HG02798 (cell line): Measurements from ENCODE around the gene NEDD4.
"Not testable (repeated sequence)": the region's sequence is repeated elsewhere in the genome, so short reads cannot be mapped to it uniquely, and the experiment has no call there.

Experiments used
- ATAC-seq: cut with Tn5 transposase; IDR thresholded peaks from one replicate; pipeline ENCODE4 v1.9.1; 2021; ENCODE audit warnings: mild to moderate bottlenecking; ENCODE audit not compliant: unreplicated experiment, poor library complexity

NEDD4 gene

DNA sequence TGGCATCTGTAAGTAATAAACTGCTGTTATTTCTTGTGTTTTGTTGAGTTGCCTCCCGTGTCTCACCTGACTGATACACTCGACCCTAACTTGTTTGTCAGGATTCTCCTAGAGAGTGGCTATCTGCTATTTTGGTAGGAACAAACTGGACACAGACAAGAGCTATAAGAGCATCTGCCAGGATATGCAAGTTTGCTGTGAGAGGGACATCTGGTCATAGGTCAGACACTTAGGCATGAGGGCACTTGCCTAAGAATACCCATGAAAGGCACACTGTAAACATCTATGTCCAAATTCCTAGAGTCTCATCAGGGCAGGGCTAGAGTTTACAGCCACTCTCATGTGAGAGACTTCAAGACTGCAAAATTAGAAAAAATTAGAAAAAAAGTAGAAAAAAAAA lies 32.5 kb downstream of the NEDD4 start:
- ATAC-seq: no peak

DNA sequence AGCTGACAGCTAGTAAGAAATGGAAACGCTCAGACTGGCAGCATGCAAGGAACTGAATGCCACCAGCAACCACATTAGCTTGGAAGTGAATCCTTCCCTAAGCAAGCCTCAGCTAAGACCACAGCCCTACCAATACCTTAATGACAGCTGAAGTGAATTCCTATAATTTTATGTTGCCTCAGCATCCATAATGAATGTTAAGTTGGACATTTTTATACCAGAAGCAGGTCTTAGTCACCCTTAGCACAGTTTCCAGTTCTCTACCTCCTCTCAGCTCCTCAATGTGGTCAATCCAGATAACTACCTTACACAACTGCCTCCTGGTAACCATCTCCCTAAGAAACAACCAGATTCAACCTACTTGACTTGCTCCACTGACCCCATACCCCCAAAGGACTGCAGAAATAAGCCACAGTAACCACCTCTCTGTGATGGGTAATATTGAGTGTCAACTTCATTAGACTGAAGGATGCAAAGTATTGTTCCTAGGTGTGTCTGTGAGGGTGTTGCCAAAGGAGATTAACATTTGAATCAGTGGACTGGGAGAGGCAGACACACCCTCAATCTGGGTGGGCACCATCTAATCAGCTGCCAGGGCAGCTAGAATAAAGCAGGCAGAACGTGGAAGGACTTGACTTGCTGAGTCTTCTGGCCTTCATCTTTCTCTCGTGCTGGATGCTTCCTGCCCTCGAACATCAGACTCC lies 33.5 kb downstream of the NEDD4 start:
- no peak for ATAC-seq

DNA sequence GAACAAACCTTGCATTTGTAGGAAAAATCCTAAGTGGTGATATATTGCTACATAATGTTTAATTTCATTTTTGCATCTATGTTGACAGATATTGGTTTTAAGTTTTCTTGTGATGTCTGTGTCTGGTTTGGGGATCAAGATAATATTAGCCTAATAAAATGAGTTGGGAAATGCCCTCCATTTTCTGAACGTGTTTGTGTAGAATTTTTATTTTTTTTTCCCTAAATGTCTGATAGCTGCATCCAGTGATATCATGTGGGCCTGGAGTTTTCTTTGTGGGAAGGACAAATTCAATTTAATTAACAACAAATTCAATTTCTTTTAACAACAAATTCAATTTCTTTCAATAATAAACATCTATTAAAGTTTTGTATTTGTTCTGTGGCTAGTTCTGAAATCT lies 35.1 kb downstream of the NEDD4 start:
- ATAC-seq: no peak

DNA sequence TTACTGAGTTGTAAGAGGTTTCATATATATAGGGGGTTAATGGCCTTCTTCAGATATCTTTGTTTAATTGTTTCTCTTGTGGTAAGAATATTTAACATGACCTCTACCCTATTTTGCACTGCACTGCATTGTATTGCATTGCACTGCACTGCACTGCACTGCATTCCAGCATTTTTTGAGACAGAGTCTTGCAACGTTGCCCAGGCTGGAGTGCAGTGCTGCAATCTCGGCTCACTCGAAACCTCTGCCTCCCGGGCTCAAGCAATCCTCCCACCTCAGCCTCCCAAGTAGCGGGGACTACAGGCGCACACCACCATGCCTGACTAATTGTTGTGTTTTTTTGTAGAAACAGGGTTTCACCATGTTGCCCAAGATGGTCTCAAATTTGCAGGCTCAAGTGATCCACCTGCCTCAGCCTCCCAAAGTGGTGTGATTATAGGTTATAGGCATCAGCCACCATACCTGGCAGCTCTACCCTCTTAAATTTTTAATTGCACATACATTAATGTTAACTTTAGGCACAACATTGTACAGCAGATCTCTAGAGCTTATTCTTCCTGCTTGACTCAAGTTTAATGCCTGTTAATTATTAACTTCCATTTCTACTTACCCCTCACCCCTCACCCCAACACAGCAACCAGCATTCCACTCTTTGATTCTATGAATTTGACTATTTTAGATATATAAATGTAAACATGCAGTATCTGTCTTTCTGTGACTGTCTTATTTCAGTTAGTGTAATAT lies 38.4 kb downstream of the NEDD4 start:
- ATAC-seq: no peak

DNA sequence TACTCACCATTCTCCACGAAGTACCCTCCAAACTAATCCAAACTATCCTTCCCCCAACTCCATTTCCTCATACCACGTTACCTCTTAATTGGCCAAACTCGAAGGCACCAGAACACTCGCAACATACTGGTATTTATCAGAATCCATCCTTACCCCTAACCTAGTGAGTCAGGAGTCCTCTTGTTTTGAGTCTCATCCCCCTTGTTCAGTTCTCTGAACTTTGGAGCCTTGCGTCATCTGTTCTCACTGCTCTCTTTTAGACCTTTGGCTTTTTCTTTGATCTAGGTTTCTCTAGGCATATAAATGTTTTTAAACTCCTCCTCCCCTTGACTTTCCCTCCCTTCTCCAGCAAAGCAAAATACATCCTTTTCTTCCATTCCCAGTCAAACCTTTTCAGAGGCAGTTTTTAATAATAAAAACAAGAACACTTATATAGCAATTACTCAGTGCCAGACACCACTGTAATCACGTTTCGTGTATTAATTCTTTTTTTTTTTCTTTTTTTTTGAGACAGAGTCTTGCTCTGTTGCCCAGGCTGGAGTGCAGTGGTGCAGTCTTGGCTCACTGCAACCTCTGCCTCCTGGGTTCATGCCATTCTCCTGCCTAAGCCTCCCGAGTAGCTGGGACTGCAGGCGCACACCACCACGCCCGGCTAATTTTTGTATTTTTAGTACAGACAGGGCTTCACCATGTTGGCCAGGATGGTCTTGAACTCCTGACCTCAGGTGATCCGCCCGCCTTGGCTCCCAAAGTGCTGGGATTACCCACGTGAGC lies 40.7 kb downstream of the NEDD4 start:
- ATAC-seq: not testable (repeated sequence)

DNA sequence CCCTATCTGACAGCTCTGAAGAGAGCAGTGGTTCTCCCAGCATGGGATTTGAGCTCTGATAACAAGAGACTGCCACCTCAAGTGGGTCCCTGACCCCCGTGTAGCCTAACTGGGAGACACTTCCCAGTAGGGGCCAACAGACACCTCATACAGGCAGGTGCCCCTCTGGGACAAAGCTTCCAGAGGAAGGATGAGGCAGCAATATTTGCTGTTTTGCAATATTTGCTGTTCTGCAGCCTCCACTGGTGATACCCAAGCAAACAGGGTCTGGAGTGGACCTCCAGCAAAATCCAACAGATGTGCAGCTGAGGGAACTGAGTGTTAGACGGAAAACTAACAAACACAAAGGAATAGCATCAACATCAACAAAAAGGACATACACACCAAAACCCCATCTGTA lies 48.8 kb downstream of the NEDD4 start:
- not testable (repeated sequence) for ATAC-seq

DNA sequence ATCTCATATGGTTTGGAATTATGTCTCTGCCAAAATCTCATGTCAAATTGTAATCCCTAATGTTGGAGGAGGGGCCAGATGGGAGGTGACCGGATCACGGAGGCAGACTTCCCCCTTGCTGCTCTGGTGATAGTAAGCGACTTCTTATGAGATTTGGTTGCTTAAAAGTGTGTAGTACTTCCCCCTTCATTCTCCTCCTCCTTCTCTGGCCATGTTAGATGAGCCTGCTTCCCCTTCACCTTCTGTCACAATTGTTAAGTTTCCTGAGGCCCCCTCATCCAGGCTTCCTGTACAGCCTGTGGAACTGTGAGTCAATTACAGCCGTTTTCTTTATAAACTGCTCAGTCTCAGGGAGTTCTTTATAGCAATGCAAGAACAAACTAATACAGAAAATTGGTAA lies 51.1 kb downstream of the NEDD4 start:
- ATAC-seq: no peak

DNA sequence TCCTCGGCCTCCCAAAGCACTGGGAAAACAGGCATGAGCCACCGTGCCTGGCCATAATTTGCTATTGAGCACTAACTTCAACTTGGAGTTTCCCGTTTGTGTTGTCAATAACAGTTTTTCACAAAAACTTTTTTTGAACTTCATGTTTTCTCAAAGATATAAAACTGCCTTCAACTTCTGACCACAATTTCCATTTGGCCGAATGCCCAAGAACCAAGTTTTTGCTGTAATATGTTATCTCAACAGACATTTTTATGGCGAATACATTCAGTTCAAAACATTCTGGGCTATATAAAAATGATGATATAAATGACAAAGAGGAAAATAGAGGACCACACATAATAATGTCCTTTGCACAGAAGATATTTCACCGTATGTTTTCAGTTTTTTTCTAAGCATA lies 56.4 kb downstream of the NEDD4 start:
- ATAC-seq: no peak

DNA sequence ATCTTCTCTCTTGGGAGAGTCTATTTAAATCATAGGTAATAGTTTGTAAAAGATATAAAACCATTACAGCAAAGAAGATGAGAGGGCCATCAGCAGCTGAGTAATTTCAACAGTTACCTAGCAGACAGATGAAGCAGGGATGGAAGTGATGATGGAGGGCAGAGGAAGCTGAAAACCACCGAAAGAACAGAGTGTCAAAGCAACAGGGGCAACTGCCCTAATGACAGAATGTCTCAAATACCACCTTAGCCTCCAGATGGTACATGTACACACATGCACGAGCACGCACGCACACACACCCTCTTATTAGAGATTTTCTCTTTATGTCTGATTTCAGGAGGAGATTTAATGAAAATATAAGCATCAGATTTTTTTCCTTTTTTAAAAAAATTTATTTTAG lies 64.5 kb downstream of the NEDD4 start:
- ATAC-seq: no peak

DNA sequence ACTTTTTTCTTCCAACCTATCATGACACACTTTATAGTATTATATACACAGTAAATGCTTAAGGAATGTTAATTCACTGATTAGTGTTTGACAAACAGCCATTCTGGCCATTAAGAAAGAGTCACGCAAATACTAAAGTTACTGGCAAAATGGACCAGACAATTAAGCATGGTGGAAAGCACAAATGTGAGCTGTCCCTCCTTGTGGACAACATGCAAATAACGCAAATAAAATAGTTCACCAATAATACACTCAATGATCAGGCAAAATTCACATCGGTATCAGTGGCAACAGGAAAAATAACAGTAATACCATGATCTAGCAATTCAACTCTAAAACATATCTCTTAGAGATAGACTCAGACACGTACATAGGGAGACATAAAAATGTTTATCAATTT lies 71.7 kb downstream of the NEDD4 start:
- no peak for ATAC-seq

DNA sequence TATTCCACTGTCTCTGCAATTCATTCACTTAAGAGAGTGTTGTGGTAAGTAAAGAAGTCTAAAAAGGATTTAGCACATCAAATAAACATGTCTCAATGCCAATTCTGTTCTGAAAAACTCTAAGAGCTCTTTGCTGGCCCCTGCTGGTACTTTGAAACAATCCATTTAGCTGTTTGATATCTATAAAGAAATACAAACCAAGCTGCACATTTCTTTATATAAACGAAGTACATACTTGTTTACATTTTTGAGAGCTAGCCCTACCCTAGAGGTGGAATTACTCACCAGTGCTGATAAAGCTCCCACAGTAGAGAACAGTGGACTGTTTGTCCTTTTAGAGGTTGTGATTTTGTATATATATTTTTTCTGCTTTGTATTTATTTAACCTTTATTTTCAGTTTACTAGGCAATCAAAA lies 75.5 kb downstream of the NEDD4 start:
- ATAC-seq: no peak

DNA sequence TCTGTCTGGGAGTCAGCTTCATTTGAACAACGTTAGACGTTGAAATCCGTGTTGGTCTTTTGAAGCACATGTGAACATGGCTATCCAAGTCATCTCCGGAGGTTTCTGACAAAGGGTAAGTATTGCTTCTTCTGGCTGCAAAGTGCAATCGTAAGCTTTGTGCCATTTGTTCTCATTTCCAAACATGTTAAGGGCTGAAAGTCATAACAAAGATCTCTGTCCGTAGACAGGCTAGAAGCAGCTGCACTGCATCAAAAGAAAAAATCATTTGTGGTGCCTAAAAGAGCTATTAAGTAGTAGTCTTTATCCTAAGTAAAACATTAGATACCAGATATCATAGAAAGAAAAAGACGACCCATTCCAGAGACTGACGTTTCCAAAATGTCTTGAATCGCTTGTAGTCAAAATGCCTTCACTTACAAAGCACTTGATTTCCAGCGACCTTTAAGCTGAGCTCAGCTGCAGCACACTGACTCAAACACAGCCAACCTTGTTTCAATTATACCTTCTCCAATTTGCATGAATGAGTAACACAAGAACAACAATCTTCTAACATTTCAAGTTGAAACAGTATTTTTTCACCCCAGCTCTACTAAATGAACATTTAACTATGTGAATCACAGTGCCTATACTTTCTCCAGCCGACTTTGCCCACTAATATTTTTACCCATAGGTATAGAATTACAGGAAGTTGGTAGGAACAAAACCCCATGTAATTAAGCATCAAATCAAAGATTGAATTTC lies 76.6 kb downstream of the NEDD4 start:
- no peak for ATAC-seq

DNA sequence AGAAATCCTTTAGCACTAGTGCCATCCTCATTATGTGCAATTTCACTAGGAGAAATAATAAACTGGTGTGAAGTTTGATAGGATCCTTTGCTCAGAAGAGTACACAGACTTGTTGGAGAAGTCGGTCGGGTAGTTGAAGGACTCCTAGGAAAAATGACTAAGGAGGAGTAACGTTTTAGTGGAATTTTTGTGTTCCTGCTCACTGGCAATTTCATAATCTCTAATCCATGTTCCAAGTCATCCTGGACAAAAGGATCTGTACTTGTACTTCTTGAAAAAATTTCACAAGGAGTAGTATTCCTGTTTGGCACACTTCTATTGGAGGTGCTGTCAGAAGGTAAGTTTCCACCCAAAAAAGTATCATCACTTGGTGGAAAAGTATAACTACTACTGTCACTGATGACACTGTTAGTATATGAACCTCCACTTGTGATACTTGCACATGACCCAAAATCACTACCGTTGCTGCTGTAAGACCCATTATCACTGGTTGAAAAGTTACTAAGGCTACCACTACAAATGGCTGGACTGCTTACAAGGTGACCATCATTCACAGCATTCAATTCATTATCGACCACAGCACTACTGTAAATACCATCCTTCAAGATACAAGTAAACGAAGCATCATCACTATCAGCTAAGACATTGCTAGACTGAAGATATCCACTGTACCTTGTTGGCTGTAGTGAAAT lies 77.4 kb downstream of the NEDD4 start:
- ATAC-seq: no peak

DNA sequence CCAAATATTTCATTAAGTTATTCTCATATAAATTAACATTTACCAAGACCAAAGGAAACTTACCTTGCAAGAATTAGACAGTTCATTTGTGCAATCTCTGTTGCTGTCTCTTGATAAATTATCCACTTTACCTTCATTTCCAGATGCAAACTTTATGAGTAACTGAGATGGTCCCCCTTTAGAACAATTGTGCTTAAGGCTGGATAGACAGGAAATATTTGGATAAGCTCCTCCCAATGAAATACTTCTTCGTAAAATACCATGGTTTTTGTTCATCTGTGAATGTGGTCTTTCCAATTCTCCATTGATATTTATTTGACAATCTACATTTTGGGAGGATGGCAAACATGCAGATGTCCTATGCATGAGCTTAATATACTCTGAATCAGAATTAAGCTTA lies 78.2 kb downstream of the NEDD4 start:
- no peak for ATAC-seq

DNA sequence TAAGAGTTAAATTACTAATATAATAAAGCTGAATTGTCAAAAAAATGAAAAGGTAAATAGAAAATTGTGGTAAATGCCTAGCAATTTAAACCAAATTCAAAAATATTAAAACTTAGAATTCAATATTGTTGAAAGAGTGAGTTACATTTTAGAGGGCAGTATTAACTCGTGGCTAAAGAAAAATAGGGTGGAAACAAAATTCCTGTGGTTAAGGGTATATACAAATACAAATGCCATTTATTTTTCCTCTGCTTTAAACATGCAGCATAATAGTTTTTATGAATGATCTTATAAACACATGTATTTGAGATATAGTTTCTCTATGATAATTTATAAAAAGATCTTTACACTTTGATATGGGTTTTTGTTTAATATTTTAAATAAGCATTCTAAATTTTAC lies 79.0 kb downstream of the NEDD4 start:
- ATAC-seq: no peak

DNA sequence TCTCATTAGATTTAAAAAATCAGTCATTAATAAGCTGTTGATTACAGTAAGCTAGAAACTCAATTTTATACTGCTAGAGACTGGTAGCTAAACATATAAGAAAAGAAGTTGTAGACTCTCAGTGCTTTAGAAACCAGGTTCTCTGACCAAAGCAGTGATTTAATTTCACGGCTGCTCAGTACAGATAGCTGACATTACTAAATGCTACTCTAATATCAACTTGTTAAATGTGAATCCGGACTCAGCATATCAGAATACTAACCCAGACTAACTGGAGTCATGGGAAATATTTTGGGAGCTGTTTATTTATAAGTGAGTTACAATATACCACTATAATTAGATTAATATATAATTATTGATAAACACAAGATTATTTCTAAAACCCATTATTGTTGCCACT lies 80.4 kb downstream of the NEDD4 start:
- ATAC-seq: no peak

DNA sequence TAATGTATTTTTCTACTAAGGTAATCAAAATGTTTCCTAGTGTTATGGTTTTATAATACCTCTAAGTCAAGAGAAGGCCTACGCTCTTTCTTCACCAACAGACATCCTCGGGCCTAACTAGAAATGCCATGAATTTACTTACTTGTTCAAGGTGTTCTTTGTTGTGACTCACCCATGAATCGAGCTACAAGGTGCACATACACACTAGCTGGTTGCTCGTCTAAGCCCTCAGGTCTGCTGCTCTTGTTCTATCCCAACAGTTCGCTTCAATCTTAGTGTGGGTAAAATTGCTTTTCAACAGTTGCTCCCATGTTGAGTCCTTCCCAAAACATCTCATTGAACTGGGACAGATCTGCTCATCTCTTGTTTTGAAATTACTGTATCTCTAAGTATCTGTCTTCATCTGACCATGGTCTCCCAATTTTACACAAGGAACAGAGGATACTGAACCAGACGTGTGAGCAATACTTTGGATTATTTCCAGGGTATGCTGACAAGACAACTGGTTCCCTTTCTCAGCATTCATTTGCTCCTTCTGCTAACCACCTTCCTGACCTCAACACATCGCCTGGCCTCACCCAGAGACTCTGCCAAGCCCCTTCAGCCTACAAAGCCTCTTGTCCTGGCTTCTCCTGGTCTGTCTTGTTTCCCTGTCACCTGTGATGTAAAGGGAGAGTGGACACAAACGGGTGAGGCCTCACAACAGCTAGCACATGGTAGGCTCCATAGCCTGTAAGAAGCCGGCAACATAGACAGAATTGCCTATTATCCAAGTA lies 84.2 kb downstream of the NEDD4 start:
- ATAC-seq: no peak

DNA sequence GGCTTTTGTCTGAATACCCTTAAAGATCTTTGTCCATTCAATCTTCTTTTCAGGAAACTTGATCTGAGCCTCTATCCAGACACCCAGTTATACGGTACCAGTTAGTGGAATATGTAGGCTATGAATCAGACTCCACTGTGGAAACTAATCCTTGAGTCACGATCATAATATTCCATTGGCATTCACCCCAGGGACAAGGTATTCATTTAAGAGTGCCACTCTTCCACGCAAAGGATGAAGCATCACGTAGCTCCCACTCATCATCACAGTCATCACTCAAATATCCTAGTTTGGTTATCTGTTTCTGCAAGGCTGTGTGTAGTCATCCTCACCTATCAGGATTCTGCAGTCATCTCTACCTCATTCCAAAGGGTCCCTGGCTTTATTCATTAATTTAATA lies 85.6 kb downstream of the NEDD4 start:
- ATAC-seq: no peak

DNA sequence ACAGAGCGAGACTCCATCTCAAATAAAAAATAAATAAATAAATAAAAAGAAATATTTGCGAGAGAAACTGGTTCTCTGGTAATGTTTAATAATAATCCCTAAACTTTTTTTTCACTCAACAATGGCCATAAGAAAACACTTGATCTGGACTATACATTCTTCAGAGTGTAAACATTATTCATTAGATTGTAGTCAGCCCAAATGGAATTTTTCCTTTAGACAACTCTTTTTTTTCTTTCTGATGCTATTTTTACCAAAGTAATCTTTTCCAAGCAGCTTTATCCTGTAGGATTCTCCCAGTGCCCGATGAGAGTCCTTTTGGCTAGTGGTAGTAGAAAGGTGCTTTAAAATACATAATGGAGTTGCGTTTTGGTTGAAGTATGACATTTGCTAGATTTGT lies 90.4 kb downstream of the NEDD4 start:
- no peak for ATAC-seq
